Breast epithelium (tissue), 3 donors: Measurements from ENCODE around the gene OR8B12.

Experiments used
- POLR2A ChIP-seq: fragments of 450-650 bp; IDR thresholded peaks from one replicate; pipeline ENCODE4 v1.6.1; 2016; ENCODE audit warnings: antibody characterized with exemption, mild to moderate bottlenecking, moderate library complexity
- POLR2AphosphoS5 ChIP-seq, 3 donors: sonication (generic); formaldehyde crosslinking; IDR thresholded peaks; one replicate each; pipeline ENCODE4 v1.6.1; 2017; ENCODE audit warnings: antibody characterized with exemption in 3 of 3

- TF ChIP-seq POLR2A (no peak), POLR2AphosphoS5 (IDR thresholded peaks at IDR 0.05) (no peak)
These were observed 26.7 kb upstream of the OR8B12 start for GRCh38 chr11:124570160-124570559.
